Endodermal cell (in vitro differentiated cells): ENCODE results near the gene MTAP. TPM values are rescaled to one million over a fixed set of nuclear protein-coding genes. Genes with fewer than 3 reads are reported as not detected.

ENCODE experiments used
- DNase-seq: peaks from one replicate; pipeline ENCODE4 v3.0.0-alpha.2; 2017
- H3K27ac ChIP-seq: 2 replicates; pipeline ENCODE4 v1.5.1; 2013; ENCODE audit warnings: mild to moderate bottlenecking, low read depth, low read length, moderate library complexity
- H3K27me3 ChIP-seq: 2 replicates; pipeline ENCODE4 v1.6.1; 2013; ENCODE audit warnings: mild to moderate bottlenecking, low read length, moderate library complexity; ENCODE audit not compliant: insufficient read depth, control insufficient read depth, poor library complexity, severe bottlenecking
- H3K36me3 ChIP-seq: 2 replicates; pipeline ENCODE4 v1.7.0; 2013; ENCODE audit warnings: mild to moderate bottlenecking, low read length, moderate library complexity; ENCODE audit not compliant: control insufficient read depth, insufficient read depth
- H3K4me1 ChIP-seq: one replicate; pipeline ENCODE4 v1.7.0; 2013; ENCODE audit warnings: low read length; ENCODE audit not compliant: control insufficient read depth, insufficient read depth
- H3K4me3 ChIP-seq: 2 replicates; pipeline ENCODE4 v1.5.1; 2013; ENCODE audit warnings: mild to moderate bottlenecking, low read length, moderate library complexity
- H3K9ac ChIP-seq: 2 replicates; pipeline ENCODE4 v1.6.1; 2013; ENCODE audit warnings: mild to moderate bottlenecking, low read length, moderate library complexity; ENCODE audit not compliant: poor library complexity, severe bottlenecking; ENCODE audit errors: extremely low read depth
- H3K9me3 ChIP-seq: 2 replicates; pipeline ENCODE4 v1.6.1; 2013; ENCODE audit warnings: mild to moderate bottlenecking, low read length, moderate library complexity; ENCODE audit not compliant: control insufficient read depth
- H3K27ac Mint-ChIP-seq: 2 replicates; pipeline ENCODE4 v1.8.0; 2020; ENCODE audit warnings: mixed read lengths
- H3K27me3 Mint-ChIP-seq: 2 replicates; pipeline ENCODE4 v1.8.0; 2021; ENCODE audit warnings: mild to moderate bottlenecking, mixed read lengths; ENCODE audit not compliant: insufficient read depth
- H3K36me3 Mint-ChIP-seq: 2 replicates; pipeline ENCODE4 v1.8.0; 2020; ENCODE audit warnings: low read depth, mixed read lengths
- H3K4me1 Mint-ChIP-seq: 2 replicates; pipeline ENCODE4 v1.8.0; 2020; ENCODE audit warnings: mixed read lengths
- H3K4me3 Mint-ChIP-seq: 2 replicates; pipeline ENCODE4 v1.8.0; 2020; ENCODE audit warnings: mild to moderate bottlenecking, moderate library complexity, mixed read lengths
- H3K9me3 Mint-ChIP-seq: 2 replicates; pipeline ENCODE4 v1.8.0; 2020; ENCODE audit warnings: mild to moderate bottlenecking, mixed read lengths
- WGBS, 2 experiments: methylation state at CpG; one replicate each; pipeline versions ENCODE4 v1.1.5 to v1.1.7; 2013; ENCODE audit warnings: missing lambda C conversion rate in 2 of 2, mixed read lengths in 1 of 2; ENCODE audit not compliant: insufficient coverage in 1 of 2, insufficient read length in 1 of 2; 5-methylcytosine and 5-hydroxymethylcytosine counted together
- long read RNA-seq, 4 experiments: library from polyadenylated mRNA in 2 of 4; library from RNA in 1 of 4; library from capped mRNA in 1 of 4; stranded (forward) in 3 of 4; unstranded in 1 of 4; transcript quantifications; one replicate each; pipeline ENCODE4 v2.0.0, GENCODE V29; 2020 to 2021; ENCODE audit warnings: inconsistent platforms in 1 of 4
- polyA plus RNA-seq, 2 experiments: library from polyadenylated mRNA; stranded (reverse); fragments of 50-300 nt; gene quantifications; one replicate each; pipeline ENCODE4 v1.2.3, GENCODE V29; 2013
- total RNA-seq, 2 donors: library from RNA; stranded (reverse); fragmentation: NEBNext Ultra II Directional in 1 of 2; extraction: Animal tissue kit (Norgen Biotek cat#: 25700) in 1 of 2; gene quantifications; 2 replicates in 1 of 2; 3 replicates in 1 of 2; pipeline ENCODE4 v1.2.1, GENCODE V29; 2021
- TF ChIP-seq, protein P1 (sequence below): fragments of 200-600 bp; sonication (generic); conservative IDR thresholded peaks from 2 replicates; pipeline ENCODE4 v1.5.0; 2021; ENCODE audit warnings: antibody characterized with exemption, mild to moderate bottlenecking

The MTAP gene
- 10 to 100 TPM; 81.0 to 99.0 TPM for total RNA-seq
- polyA plus RNA-seq (2013, experiment 1 of 2) = 35.0 TPM
- polyA plus RNA-seq (2013, experiment 2 of 2) = 31.5 TPM
- long read RNA-seq, experiment 1, full-length matches to known transcripts = 17 of 26 reads
- long read RNA-seq, experiment 1, partial matches to known transcripts = 6 of 26 reads
- long read RNA-seq, experiment 1, other reads (novel, unspliced or antisense) = 3 of 26 reads
- long read RNA-seq, experiment 2, full-length matches to known transcripts = 64 of 81 reads
- long read RNA-seq, experiment 2, partial matches to known transcripts = 11 of 81 reads
- long read RNA-seq, experiment 2, other reads (novel, unspliced or antisense) = 6 of 81 reads
- long read RNA-seq, experiment 3, full-length matches to known transcripts = 197 of 229 reads
- long read RNA-seq, experiment 3, partial matches to known transcripts = 7 of 229 reads
- long read RNA-seq, experiment 3, other reads (novel, unspliced or antisense) = 25 of 229 reads
- long read RNA-seq, experiment 4, full-length matches to known transcripts = 57 of 97 reads
- long read RNA-seq, experiment 4, partial matches to known transcripts = 32 of 97 reads
- long read RNA-seq, experiment 4, other reads (novel, unspliced or antisense) = 8 of 97 reads

GRCh38 chr9:21802418-21803000 lies at the start of gene MTAP:
Gene MTAP (plus strand): TSS chr9:21802636. CDS start chr9:21802749, 113 bp downstream.
- Histone ChIP-seq H3K4me1 (peaks cover 4% of the 10 kb centered on the region), H3K27ac (peak within 1 kb of the TSS; percentile 87), H3K9ac (peak within 1 kb of the TSS; percentile 66), H3K36me3 (peaks cover 26% of the 10 kb centered on the region), H3K4me3 (peak within 1 kb of the TSS; percentile 86), H3K9me3 (no peaks in the 10 kb centered on the region), H3K27me3 (peaks cover 35% of the 10 kb centered on the region)
- H3K27me3 Mint-ChIP-seq = peaks cover 41% of the 10 kb centered on the region
- 0% methylated on average over 1 to 46 of the region's 48 CpGs for WGBS, 2 experiments
- H3K9me3 Mint-ChIP-seq = no peaks in the 10 kb centered on the region
- DNase-seq = peak; percentile 96
- H3K36me3 Mint-ChIP-seq = peaks cover 23% of the 10 kb centered on the region
- H3K27ac Mint-ChIP-seq = peak within 1 kb of the TSS; percentile 97
- TF ChIP-seq, protein P1, sequence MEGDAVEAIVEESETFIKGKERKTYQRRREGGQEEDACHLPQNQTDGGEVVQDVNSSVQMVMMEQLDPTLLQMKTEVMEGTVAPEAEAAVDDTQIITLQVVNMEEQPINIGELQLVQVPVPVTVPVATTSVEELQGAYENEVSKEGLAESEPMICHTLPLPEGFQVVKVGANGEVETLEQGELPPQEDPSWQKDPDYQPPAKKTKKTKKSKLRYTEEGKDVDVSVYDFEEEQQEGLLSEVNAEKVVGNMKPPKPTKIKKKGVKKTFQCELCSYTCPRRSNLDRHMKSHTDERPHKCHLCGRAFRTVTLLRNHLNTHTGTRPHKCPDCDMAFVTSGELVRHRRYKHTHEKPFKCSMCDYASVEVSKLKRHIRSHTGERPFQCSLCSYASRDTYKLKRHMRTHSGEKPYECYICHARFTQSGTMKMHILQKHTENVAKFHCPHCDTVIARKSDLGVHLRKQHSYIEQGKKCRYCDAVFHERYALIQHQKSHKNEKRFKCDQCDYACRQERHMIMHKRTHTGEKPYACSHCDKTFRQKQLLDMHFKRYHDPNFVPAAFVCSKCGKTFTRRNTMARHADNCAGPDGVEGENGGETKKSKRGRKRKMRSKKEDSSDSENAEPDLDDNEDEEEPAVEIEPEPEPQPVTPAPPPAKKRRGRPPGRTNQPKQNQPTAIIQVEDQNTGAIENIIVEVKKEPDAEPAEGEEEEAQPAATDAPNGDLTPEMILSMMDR = no peak
- peak within 1 kb of the TSS; percentile 98 for H3K4me3 Mint-ChIP-seq
- peaks cover 33% of the 10 kb centered on the region for H3K4me1 Mint-ChIP-seq

- WGBS, 2 experiments = 100% methylated on average over 1 of the region's 1 CpG; no CpG with 5 or more reads in 1 of the 2 experiments
- H3K36me3 Mint-ChIP-seq = no peaks in the 10 kb centered on the region
- Histone ChIP-seq H3K4me3 (no peak overlapping the region), H3K9me3 (no peaks in the 10 kb centered on the region), H3K4me1 (no peaks in the 10 kb centered on the region), H3K27me3 (peaks cover 100% of the 10 kb centered on the region), H3K27ac (no peak overlapping the region), H3K9ac (no peak overlapping the region), H3K36me3 (no peaks in the 10 kb centered on the region)
- no peak overlapping the region for H3K4me3 Mint-ChIP-seq
- DNase-seq = no peak
- peaks cover 97% of the 10 kb centered on the region for H3K27me3 Mint-ChIP-seq
- H3K27ac Mint-ChIP-seq = no peak overlapping the region
- TF ChIP-seq, protein P1 = no peak
- no peaks in the 10 kb centered on the region for H3K4me1 Mint-ChIP-seq
- no peaks in the 10 kb centered on the region for H3K9me3 Mint-ChIP-seq
Observed at GRCh38 chr9:21753523-21753922, 48.9 kb upstream of the MTAP start.

- H3K4me3 Mint-ChIP-seq = no peak overlapping the region
- H3K9ac ChIP-seq = no peak overlapping the region
- H3K27me3 Mint-ChIP-seq = peaks cover 99% of the 10 kb centered on the region
- TF ChIP-seq, protein P1 = no peak
- H3K36me3 ChIP-seq = no peaks in the 10 kb centered on the region
- no peak overlapping the region for H3K27ac ChIP-seq
- H3K4me1 ChIP-seq = no peaks in the 10 kb centered on the region
- H3K4me3 ChIP-seq = no peak overlapping the region
- no peak for DNase-seq
- peaks cover 100% of the 10 kb centered on the region for H3K27me3 ChIP-seq
- H3K27ac Mint-ChIP-seq = no peak overlapping the region
- H3K4me1 Mint-ChIP-seq = no peaks in the 10 kb centered on the region
- no peaks in the 10 kb centered on the region for H3K9me3 Mint-ChIP-seq
- 73 to 80% methylated on average over 1 to 2 of the region's 2 CpGs for WGBS, 2 experiments
- no peaks in the 10 kb centered on the region for H3K36me3 Mint-ChIP-seq
- no peaks in the 10 kb centered on the region for H3K9me3 ChIP-seq
Observed at GRCh38 chr9:21754741-21755140, 47.7 kb upstream of the MTAP start.
